ENCODE data around the gene ARID1A. TPM values are rescaled to one million over a fixed set of nuclear protein-coding genes. Genes with fewer than 3 reads are reported as not detected.
A peak's percentile ranks its signal among the peaks of the same experiment; 100 is the strongest.

ARID1A gene
- total and polyA plus RNA-seq, 2 experiments from 2014 or later, result 50.0 to 104 TPM

GRCh38 chr1:26690576-26691031 is 5.2 kb upstream of the ARID1A start (continued):
- TF ChIP-seq, protein P1, sequence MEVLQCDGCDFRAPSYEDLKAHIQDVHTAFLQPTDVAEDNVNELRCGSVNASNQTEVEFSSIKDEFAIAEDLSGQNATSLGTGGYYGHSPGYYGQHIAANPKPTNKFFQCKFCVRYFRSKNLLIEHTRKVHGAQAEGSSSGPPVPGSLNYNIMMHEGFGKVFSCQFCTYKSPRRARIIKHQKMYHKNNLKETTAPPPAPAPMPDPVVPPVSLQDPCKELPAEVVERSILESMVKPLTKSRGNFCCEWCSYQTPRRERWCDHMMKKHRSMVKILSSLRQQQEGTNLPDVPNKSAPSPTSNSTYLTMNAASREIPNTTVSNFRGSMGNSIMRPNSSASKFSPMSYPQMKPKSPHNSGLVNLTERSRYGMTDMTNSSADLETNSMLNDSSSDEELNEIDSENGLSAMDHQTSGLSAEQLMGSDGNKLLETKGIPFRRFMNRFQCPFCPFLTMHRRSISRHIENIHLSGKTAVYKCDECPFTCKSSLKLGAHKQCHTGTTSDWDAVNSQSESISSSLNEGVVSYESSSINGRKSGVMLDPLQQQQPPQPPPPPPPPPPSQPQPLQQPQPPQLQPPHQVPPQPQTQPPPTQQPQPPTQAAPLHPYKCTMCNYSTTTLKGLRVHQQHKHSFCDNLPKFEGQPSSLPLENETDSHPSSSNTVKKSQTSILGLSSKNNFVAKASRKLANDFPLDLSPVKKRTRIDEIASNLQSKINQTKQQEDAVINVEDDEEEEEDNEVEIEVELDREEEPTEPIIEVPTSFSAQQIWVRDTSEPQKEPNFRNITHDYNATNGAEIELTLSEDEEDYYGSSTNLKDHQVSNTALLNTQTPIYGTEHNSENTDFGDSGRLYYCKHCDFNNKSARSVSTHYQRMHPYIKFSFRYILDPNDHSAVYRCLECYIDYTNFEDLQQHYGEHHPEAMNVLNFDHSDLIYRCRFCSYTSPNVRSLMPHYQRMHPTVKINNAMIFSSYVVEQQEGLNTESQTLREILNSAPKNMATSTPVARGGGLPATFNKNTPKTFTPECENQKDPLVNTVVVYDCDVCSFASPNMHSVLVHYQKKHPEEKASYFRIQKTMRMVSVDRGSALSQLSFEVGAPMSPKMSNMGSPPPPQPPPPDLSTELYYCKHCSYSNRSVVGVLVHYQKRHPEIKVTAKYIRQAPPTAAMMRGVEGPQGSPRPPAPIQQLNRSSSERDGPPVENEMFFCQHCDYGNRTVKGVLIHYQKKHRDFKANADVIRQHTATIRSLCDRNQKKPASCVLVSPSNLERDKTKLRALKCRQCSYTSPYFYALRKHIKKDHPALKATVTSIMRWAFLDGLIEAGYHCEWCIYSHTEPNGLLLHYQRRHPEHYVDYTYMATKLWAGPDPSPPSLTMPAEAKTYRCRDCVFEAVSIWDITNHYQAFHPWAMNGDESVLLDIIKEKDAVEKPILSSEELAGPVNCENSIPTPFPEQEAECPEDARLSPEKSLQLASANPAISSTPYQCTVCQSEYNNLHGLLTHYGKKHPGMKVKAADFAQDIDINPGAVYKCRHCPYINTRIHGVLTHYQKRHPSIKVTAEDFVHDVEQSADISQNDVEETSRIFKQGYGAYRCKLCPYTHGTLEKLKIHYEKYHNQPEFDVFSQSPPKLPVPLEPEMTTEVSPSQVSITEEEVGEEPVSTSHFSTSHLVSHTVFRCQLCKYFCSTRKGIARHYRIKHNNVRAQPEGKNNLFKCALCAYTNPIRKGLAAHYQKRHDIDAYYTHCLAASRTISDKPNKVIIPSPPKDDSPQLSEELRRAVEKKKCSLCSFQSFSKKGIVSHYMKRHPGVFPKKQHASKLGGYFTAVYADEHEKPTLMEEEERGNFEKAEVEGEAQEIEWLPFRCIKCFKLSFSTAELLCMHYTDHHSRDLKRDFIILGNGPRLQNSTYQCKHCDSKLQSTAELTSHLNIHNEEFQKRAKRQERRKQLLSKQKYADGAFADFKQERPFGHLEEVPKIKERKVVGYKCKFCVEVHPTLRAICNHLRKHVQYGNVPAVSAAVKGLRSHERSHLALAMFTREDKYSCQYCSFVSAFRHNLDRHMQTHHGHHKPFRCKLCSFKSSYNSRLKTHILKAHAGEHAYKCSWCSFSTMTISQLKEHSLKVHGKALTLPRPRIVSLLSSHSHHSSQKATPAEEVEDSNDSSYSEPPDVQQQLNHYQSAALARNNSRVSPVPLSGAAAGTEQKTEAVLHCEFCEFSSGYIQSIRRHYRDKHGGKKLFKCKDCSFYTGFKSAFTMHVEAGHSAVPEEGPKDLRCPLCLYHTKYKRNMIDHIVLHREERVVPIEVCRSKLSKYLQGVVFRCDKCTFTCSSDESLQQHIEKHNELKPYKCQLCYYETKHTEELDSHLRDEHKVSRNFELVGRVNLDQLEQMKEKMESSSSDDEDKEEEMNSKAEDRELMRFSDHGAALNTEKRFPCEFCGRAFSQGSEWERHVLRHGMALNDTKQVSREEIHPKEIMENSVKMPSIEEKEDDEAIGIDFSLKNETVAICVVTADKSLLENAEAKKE (CRISPR knock-in tag; IDR thresholded peaks at IDR 0.05), result no peak
- TF ChIP-seq NANOG (IDR thresholded peaks at IDR 0.05; ENCODE audit: borderline replicate concordance) (no peak), POLR2AphosphoS5 (IDR thresholded peaks at IDR 0.05; ENCODE audit: low read depth) (no peak)

- DNase-seq (ENCODE audit: low spot score), result peak; percentile 90
- Histone ChIP-seq H3K36me3 (ENCODE audit: insufficient read depth) (no peaks in the 10 kb centered on the region), H3K4me2 (peak overlapping the region; percentile 78), H3K4me1 (ENCODE audit: insufficient read depth) (peaks cover 21% of the 10 kb centered on the region), H2AFZ (no peak overlapping the region), H3K27me3 (ENCODE audit: insufficient read depth) (peaks cover 13% of the 10 kb centered on the region), H3K4me3 (peak overlapping the region; percentile 68), H3K9me2 (ENCODE audit: insufficient read depth) (no peaks in the 10 kb centered on the region), H3K79me2 (replicated peaks; ENCODE audit: insufficient read depth) (peaks cover 9% of the 10 kb centered on the region), H4K20me1 (replicated peaks; ENCODE audit: insufficient read depth) (no peaks in the 10 kb centered on the region), H3F3A (replicated peaks; ENCODE audit: low read depth) (no peaks in the 10 kb centered on the region), H3K27ac (ENCODE audit: low read depth) (peak overlapping the region; percentile 87)
- Mint-ChIP-seq H3K4me1 (peaks cover 22% of the 10 kb centered on the region), H3K27ac (peak overlapping the region; percentile 96), H3K9me3 (peaks cover 25% of the 10 kb centered on the region; the same call in 2 of the 3 replicates), H3K27me3 (ENCODE audit: insufficient read depth, low read depth, poor library complexity) (peaks cover 13% of the 10 kb centered on the region), H3K4me3 (peak overlapping the region; percentile 82), H3K36me3 (ENCODE audit: low read depth) (no peaks in the 10 kb centered on the region)
- TF ChIP-seq ZNF331 (CRISPR knock-in tag; IDR thresholded peaks at IDR 0.05; ENCODE audit: low read depth) (no peak), POLR2AphosphoS5 (IDR thresholded peaks at IDR 0.05; ENCODE audit: low read depth) (peak; percentile 52), CREB1 (CRISPR knock-in tag; IDR thresholded peaks at IDR 0.05; ENCODE audit: low read depth) (peak; percentile 41; the same call in 1 of the 2 replicates), CTCF (conservative IDR thresholded peaks at IDR 0.05; ENCODE audit: low read depth in 2 of 2) (peak in 1 of 2 experiments; percentile 22; a peak in 1 of 4 replicates)
- ATAC-seq, result peak; percentile 33
Measured at GRCh38 chr1:26692211-26692792, 3.5 kb upstream of the ARID1A start.

Data from GM23338 (cell line).